OCI-LY3 (cell line): ENCODE measurements around the gene FICD.

Source experiments
- H2AFZ ChIP-seq: fragments of 200-600, 300-600 bp; shearing (Covaris generic); 2 replicates; pipeline ENCODE4 v1.6.0; 2014; ENCODE audit warnings: antibody characterized with exemption, low read depth, low read length
- H3K27ac ChIP-seq: fragments of 200-600, 300-600 bp; sonication (generic); 2 replicates; pipeline ENCODE4 v1.5.1; 2014; ENCODE audit warnings: mild to moderate bottlenecking, low read length, moderate library complexity, mixed read lengths
- H3K27me3 ChIP-seq: fragments of 200-600, 300-600 bp; sonication (generic); 2 replicates; pipeline ENCODE4 v1.6.1; 2014; ENCODE audit warnings: low read depth, low read length, mixed read lengths
- H3K36me3 ChIP-seq: fragments of 200-600, 300-600 bp; sonication (generic); replicated peaks from 2 replicates; pipeline ENCODE3; 2014; ENCODE audit warnings: low read depth, low read length, mixed read lengths
- H3K4me1 ChIP-seq: fragments of 300-600, 200-600 bp; sonication (generic); 2 replicates; pipeline ENCODE4 v1.6.1; 2014; ENCODE audit warnings: low read length, mixed read lengths
- H3K4me2 ChIP-seq: fragments of 200-600, 300-600 bp; sonication (generic); 2 replicates; pipeline ENCODE4 v1.6.1; 2014; ENCODE audit warnings: low read length, mixed read lengths
- H3K4me3 ChIP-seq: fragments of 300-600, 200-600 bp; sonication (generic); 2 replicates; pipeline ENCODE4 v1.5.1; 2014; ENCODE audit warnings: antibody characterized with exemption, mild to moderate bottlenecking, low read length, moderate library complexity
- H3K79me2 ChIP-seq: fragments of 300-600, 200-600 bp; shearing (Covaris generic); 2 replicates; pipeline ENCODE4 v1.6.1; 2014; ENCODE audit warnings: mild to moderate bottlenecking, low read length, mixed read lengths
- H3K9ac ChIP-seq: fragments of 300-600, 200-600 bp; shearing (Covaris generic); 2 replicates; pipeline ENCODE4 v1.6.0; 2014; ENCODE audit warnings: mild to moderate bottlenecking, low read length, moderate library complexity
- H3K9me3 ChIP-seq: fragments of 200-600, 300-600 bp; shearing (Covaris generic); 2 replicates; pipeline ENCODE4 v1.6.1; 2014; ENCODE audit warnings: low read length, mixed read lengths; ENCODE audit not compliant: insufficient read depth
- H4K20me1 ChIP-seq: fragments of 200-600, 300-600 bp; sonication (generic); 2 replicates; pipeline ENCODE4 v1.6.1; 2016; ENCODE audit warnings: low read length, mixed read lengths; ENCODE audit not compliant: insufficient read depth
- EZH2phosphoT487 ChIP-seq: fragments of 200-600 bp; shearing (Covaris generic); IDR thresholded peaks from 2 replicates; pipeline ENCODE4 v1.6.1; 2018; ENCODE audit warnings: antibody characterized with exemption, mixed run types, low read depth
- TF ChIP-seq, protein P1 (sequence below): fragments of 200-600, 300-600 bp; sonication (generic); IDR thresholded peaks from 2 replicates; pipeline ENCODE4 v1.5.1; 2014; ENCODE audit warnings: antibody characterized with exemption, low read length, low read depth

The FICD gene

GRCh38 chr12:108510836-108511235 is 4.2 kb upstream of the FICD start:
- Histone ChIP-seq H3K79me2 (peaks cover 6% of the 10 kb centered on the region), H2AFZ (no peak overlapping the region), H3K9ac (no peak overlapping the region), H3K4me2 (peak overlapping the region; percentile 88), H3K4me1 (peaks cover 40% of the 10 kb centered on the region), H3K27me3 (no peaks in the 10 kb centered on the region), H4K20me1 (no peaks in the 10 kb centered on the region), H3K4me3 (peak overlapping the region; percentile 22), H3K27ac (peak overlapping the region; percentile 93), H3K9me3 (no peaks in the 10 kb centered on the region), H3K36me3 (peaks cover 3% of the 10 kb centered on the region)
- no peak for TF ChIP-seq EZH2phosphoT487
- TF ChIP-seq, protein P1, sequence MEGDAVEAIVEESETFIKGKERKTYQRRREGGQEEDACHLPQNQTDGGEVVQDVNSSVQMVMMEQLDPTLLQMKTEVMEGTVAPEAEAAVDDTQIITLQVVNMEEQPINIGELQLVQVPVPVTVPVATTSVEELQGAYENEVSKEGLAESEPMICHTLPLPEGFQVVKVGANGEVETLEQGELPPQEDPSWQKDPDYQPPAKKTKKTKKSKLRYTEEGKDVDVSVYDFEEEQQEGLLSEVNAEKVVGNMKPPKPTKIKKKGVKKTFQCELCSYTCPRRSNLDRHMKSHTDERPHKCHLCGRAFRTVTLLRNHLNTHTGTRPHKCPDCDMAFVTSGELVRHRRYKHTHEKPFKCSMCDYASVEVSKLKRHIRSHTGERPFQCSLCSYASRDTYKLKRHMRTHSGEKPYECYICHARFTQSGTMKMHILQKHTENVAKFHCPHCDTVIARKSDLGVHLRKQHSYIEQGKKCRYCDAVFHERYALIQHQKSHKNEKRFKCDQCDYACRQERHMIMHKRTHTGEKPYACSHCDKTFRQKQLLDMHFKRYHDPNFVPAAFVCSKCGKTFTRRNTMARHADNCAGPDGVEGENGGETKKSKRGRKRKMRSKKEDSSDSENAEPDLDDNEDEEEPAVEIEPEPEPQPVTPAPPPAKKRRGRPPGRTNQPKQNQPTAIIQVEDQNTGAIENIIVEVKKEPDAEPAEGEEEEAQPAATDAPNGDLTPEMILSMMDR = no peak

GRCh38 chr12:108511633-108512540 is 3.2 kb upstream of the FICD start:
- TF ChIP-seq, protein P1 = peak; percentile 91
- TF ChIP-seq EZH2phosphoT487 = no peak
- no peaks in the 10 kb centered on the region for H3K9me3 ChIP-seq
- 0 out of 2 replicates have a peak overlapping the region, but pooled peaks have one; percentile 12 for H2AFZ ChIP-seq
- peak overlapping the region; percentile 88 for H3K4me2 ChIP-seq
- H3K27me3 ChIP-seq = no peaks in the 10 kb centered on the region
- peaks cover 6% of the 10 kb centered on the region for H3K36me3 ChIP-seq
- H3K9ac ChIP-seq = peak overlapping the region; percentile 48
- peak overlapping the region; percentile 93 for H3K27ac ChIP-seq
- H3K79me2 ChIP-seq = peaks cover 12% of the 10 kb centered on the region
- H3K4me3 ChIP-seq = peak overlapping the region; percentile 70
- H4K20me1 ChIP-seq = 0 out of 2 replicates have a peak, but pooled peaks cover 2% of the 10 kb centered on the region
- peaks cover 47% of the 10 kb centered on the region for H3K4me1 ChIP-seq

- TF ChIP-seq, protein P1 = 0 out of 2 replicates have a peak, but pooled peaks have one; percentile 10
- no peak for TF ChIP-seq EZH2phosphoT487
- Histone ChIP-seq H3K27ac (0 out of 2 replicates have a peak overlapping the region, but pooled peaks have one; percentile 10), H3K79me2 (peaks cover 12% of the 10 kb centered on the region)
Measured at GRCh38 chr12:108514468-108514972, 557 bp upstream of the FICD start.

DNA sequence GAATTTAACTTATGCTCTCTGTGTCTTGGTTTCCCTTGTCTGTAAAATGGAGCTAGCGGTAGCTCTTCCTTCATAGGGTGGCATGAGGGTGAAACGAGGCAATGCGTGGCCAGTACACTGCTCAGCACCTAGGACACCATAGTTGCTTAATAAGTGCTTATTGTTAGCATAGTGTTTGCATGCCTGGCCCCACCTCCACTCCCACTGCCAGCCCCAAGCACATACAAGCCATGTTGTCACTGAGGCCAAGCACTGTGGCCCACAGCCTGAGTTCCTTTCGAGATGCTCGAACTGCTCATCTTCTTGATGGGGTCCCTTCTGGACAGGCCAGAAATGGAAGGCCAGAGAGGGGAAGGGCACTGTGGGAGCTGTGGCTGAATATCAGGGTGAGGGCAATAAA is 839 bp downstream of the FICD start:
- Histone ChIP-seq H4K20me1 (0 out of 2 replicates have a peak, but pooled peaks cover 3% of the 10 kb centered on the region), H3K4me2 (peak overlapping the region; percentile 85), H3K9me3 (no peaks in the 10 kb centered on the region), H3K27me3 (no peaks in the 10 kb centered on the region), H3K4me3 (peak overlapping the region; percentile 96), H3K9ac (peak overlapping the region; percentile 84), H3K79me2 (peaks cover 12% of the 10 kb centered on the region), H2AFZ (no peak overlapping the region), H3K36me3 (peaks cover 38% of the 10 kb centered on the region), H3K4me1 (peaks cover 31% of the 10 kb centered on the region), H3K27ac (peak overlapping the region; percentile 49)
- TF ChIP-seq EZH2phosphoT487 = no peak
- TF ChIP-seq, protein P1 = no peak

More at GRCh38 chr12:108514468-108514972, 557 bp upstream of the FICD start:
- peaks cover 36% of the 10 kb centered on the region for H3K4me1 ChIP-seq
- peak overlapping the region; percentile 56; the same call in 1 of the 2 replicates for H3K9ac ChIP-seq
- peak overlapping the region; percentile 96 for H3K4me3 ChIP-seq
- peak overlapping the region; percentile 70 for H3K4me2 ChIP-seq
- H3K27me3 ChIP-seq = no peaks in the 10 kb centered on the region
- no peaks in the 10 kb centered on the region for H3K9me3 ChIP-seq
- 0 out of 2 replicates have a peak overlapping the region, but pooled peaks have one; percentile 63 for H2AFZ ChIP-seq
- H3K36me3 ChIP-seq = peaks cover 28% of the 10 kb centered on the region
- H4K20me1 ChIP-seq = 0 out of 2 replicates have a peak, but pooled peaks cover 3% of the 10 kb centered on the region
